C4-2B (cell line): Measurements from ENCODE around the gene BARX1.

ENCODE experiments used
- H3K27ac ChIP-seq: fragments of 450-650 bp; 2 replicates; pipeline ENCODE4 v1.5.1; 2017
- ZFX ChIP-seq: fragments of 450-650 bp; IDR thresholded peaks from 2 replicates; pipeline ENCODE4 v1.6.1; 2017
- TF ChIP-seq, protein P1 (sequence below): fragments of 450-650 bp; conservative IDR thresholded peaks from 2 replicates; pipeline ENCODE4 v1.5.1; 2017; ENCODE audit warnings: mild to moderate bottlenecking

The BARX1 gene

DNA sequence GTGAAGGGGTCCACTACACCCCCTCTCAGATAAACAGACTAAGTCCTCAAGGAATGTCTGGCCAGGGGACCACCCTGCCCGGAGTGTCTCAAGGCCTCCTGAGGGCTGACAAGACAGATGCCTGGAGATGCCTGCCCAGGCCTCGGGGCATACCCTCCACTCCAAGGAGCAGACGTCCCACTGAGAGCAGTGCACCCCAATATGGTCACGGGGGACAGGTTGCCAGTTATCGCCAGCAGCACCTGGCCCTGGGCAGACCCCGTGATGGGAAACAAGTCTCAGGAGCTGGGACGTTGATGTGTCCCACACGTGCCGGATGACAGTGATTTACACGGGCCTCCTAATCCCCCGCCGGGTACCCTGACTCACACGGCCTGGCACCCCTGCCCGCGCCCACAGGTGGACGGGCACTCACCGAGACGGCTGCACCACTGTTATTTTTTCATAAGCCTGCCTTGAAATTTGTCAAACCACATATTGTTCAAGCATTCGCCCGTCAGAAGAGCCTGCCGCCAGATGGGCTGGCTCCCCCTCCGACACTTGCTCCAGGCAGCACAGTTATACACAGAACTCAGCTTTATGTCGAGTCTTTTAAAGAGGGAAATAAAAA is 43.9 kb downstream of the BARX1 start:
- TF ChIP-seq, protein P1, sequence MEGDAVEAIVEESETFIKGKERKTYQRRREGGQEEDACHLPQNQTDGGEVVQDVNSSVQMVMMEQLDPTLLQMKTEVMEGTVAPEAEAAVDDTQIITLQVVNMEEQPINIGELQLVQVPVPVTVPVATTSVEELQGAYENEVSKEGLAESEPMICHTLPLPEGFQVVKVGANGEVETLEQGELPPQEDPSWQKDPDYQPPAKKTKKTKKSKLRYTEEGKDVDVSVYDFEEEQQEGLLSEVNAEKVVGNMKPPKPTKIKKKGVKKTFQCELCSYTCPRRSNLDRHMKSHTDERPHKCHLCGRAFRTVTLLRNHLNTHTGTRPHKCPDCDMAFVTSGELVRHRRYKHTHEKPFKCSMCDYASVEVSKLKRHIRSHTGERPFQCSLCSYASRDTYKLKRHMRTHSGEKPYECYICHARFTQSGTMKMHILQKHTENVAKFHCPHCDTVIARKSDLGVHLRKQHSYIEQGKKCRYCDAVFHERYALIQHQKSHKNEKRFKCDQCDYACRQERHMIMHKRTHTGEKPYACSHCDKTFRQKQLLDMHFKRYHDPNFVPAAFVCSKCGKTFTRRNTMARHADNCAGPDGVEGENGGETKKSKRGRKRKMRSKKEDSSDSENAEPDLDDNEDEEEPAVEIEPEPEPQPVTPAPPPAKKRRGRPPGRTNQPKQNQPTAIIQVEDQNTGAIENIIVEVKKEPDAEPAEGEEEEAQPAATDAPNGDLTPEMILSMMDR = no peak
- no peak for TF ChIP-seq ZFX
- H3K27ac ChIP-seq = no peak overlapping the region

DNA sequence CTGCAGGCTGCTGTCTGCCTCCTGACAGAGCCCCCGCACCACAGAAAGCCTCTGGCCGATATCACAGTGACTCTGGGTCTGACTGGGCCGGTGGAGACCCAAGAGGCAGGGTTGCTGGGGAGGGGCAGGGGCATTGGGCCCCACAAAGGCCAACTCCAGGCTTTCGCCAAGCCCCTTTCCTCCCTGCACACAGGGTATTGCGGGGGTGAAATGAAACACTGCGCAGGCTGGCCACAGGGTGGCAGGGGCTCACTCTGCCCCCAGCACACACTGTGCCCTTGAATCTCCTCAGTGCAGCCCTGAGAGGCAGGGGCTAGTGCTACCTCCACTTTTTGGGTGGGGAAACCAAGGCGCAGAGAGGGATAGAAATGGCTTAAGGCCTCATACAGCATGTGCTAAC is 44.6 kb downstream of the BARX1 start:
- TF ChIP-seq, protein P1 = no peak
- no peak for TF ChIP-seq ZFX
- H3K27ac ChIP-seq = no peak overlapping the region

DNA sequence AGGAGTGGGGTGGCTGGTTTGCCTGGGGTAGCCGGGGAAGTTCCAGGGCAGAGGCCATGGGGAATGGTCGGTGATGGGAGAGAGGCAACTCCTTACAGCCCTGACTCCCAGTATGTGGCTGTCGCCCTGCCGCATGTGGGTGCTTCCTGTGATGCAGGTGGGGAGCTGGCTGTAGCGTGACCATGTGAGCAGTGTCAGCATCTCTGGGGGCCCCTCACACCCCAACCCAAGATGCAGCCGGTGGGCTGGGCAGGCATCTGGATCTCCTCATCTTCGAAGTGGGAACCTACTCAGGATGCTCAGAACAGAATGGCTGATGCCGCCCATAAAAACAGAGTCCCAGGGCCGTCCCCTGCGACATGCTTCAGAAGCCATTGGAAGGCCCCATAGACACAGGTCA is 45.0 kb downstream of the BARX1 start:
- TF ChIP-seq, protein P1 = no peak
- TF ChIP-seq ZFX = no peak
- H3K27ac ChIP-seq = no peak overlapping the region

DNA sequence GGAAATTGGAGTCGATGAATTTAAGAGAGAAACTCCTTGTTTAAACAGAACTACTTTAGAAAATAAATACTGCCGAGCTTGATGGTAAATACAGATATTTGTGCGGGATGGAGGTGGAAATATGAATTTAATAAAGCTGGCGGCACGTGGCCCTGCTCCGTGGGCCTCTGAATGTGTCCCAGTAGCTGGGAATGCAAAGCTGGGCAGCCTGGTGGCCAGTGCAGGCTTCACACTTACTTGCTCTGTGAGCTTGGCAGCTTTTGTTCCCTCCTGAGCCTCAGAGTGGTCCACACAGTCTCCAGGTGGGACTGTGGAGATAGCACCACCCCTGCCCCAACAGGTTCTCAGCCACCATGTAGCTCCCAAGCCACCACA is 45.9 kb downstream of the BARX1 start:
- H3K27ac ChIP-seq = no peak overlapping the region
- TF ChIP-seq, protein P1 = no peak
- TF ChIP-seq ZFX = no peak

DNA sequence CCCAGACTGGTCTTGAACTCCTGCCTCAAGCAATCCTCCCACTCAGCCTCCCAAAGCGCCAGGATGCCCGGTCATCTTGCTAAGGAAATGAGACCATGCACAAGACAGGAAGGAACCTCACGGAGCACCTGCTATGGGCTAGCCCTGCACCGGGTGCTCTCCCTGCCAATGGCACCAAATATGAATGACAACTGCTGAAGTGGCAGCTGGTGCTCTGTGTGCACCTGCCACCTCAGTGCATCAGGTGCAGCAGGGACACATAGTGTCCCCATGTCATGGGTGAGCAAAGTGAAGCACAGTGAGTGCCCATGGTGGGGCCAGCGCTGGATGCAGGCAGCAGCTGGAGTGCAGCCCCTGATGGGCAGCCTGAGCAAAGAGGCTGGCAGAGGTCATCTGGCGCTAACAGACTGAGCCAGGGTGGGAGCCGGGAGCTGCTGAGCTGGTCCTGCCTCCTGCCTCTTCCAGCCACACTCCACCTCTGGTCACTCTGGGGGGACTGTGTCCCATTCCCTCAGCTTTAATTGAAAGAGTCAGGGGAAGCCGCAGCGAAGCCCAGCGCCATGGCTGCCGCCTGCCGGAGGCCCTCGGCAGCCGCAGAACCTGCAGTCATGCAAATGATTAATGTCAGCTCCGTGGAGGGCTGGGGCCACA is 46.4 kb downstream of the BARX1 start:
- H3K27ac ChIP-seq = no peak overlapping the region
- no peak for TF ChIP-seq ZFX
- TF ChIP-seq, protein P1 = no peak

DNA sequence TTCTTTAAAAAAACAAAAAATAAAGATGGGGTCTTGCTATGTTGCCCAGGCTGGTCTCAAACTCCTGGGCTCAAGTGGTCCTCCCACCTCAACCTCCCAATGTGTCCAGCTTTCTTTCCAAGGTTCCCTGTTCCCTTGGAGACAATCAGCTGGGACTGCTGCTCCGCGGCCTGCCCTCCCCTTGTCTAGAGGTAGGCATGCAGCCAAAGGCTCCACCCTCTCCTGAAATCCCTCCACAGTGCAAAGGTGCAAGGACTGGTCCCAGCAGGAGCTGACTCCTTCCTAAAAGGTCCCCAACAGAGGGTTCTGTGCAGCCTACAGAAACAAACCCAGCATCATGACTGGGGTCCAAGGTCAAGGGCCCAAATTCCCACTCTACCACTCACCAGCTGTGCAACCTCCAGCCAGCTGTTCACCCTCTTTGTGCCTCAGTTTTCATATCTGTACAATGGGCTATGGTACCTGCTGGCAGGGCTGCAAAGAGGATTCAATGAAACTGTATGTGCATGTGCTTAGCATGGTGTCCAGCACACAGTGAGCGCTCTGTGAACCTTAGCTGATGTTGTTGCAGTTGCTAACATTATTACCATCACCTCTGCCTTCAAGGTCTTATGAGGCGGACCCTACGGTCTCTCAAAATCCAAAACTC is 47.5 kb downstream of the BARX1 start:
- no peak for TF ChIP-seq ZFX
- TF ChIP-seq, protein P1 = no peak

DNA sequence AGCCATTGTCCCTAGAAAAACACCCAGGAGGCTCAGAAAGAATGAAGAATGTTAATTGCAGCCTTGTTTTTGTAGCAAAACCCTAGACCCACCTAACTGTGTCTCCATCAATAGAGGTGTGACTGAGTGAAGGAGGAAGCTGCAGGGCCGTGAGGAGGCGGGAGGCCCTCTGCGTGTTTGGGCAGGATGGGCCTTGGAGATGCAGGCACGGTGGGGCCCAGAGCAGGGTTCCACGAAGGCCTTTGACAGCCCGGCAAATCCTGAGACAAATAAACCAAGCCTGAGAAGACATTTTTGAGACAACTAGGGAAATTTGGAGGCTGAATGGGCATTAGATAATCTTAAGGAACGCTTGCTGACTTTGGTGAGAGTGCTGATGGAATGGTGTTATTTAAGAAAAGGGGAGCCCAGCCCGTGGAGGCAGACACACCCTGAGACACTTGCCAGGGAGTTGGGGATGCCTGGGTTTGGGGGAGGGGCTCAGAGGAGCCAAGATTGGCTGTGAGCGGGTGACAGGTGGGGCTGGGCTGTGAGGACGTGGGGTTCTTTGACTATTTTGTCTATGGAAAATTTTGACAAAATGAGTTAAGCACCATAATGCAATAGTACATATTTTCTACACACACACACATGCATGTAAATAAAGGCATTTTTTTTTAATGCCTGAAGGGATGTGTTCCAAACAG is 48.8 kb downstream of the BARX1 start:
- no peak for TF ChIP-seq ZFX
- TF ChIP-seq, protein P1 = no peak
- H3K27ac ChIP-seq = no peak overlapping the region

More for the DNA sequence above, 47.5 kb downstream of the BARX1 start:
- no peak overlapping the region for H3K27ac ChIP-seq
